ENCODE results near the gene RGP1. TPM values are rescaled to one million over a fixed set of nuclear protein-coding genes. Genes with fewer than 3 reads are reported as not detected.

The RGP1 gene
- total and polyA plus RNA-seq, 7 donors = 10.2 to 37.2 (median 13.6) TPM

- H3K4me3 ChIP-seq = peak overlapping the region; percentile 87 to 97 (median 89)
- WGBS, 2 donors = 0 to 1% methylated on average over 24 of the region's 24 CpGs
- peaks cover 17 to 50% (median 41%) of the 10 kb centered on the region in 4 donors for H3K36me3 ChIP-seq
- peaks cover 0 to 65% (median 60%) of the 10 kb centered on the region in 4 donors for H3K4me1 ChIP-seq
- peak overlapping the region; percentile 90 to 97 (median 92) for H3K27ac ChIP-seq
- H3K9me3 ChIP-seq = no peaks in the 10 kb centered on the region
- no peaks in the 10 kb centered on the region for H3K27me3 ChIP-seq
- DNase-seq = no peak
- intact Hi-C loops (cut with DNase I) = loop anchor here (5.0 to 10.0 kb wide), 4 partner anchors 64 to 1084 kb away; partner anchors contain the start of genes CCL27 and SPAG8
- TF ChIP-seq CTCF (IDR thresholded peaks at IDR 0.05) (no peak), POLR2A (IDR thresholded peaks at IDR 0.05) (peak in 1 of 2 donors; percentile 14)
Measured at GRCh38 chr9:35748242-35748857, 737 bp upstream of the RGP1 start.

GRCh38 chr9:35749515-35750255, 598 bp downstream of the RGP1 start:
- peaks cover 0 to 51% (median 49%) of the 10 kb centered on the region in 4 donors for H3K4me1 ChIP-seq
- TF ChIP-seq EP300 (IDR thresholded peaks at IDR 0.05) (no peak), POLR2A (IDR thresholded peaks at IDR 0.05) (no peak), POLR2AphosphoS5 (IDR thresholded peaks at IDR 0.05) (no peak), CTCF (IDR thresholded peaks at IDR 0.05) (no peak)
- H3K27ac ChIP-seq = peak overlapping the region; percentile 90 to 97 (median 92)
- no peaks in the 10 kb centered on the region for H3K9me3 ChIP-seq
- peak overlapping the region; percentile 87 to 97 (median 89) for H3K4me3 ChIP-seq
- intact Hi-C loops (cut with DNase I) = loop anchor here (5.0 to 10.0 kb wide), 4 partner anchors 63 to 1085 kb away; partner anchors contain the start of genes CCL27 and SPAG8
- 1 to 3% methylated on average over 19 of the region's 19 CpGs for WGBS, 2 donors
- no peak for DNase-seq
- H3K27me3 ChIP-seq = no peaks in the 10 kb centered on the region
- peaks cover 13 to 50% (median 35%) of the 10 kb centered on the region in 4 donors for H3K36me3 ChIP-seq

- intact Hi-C loops (cut with DNase I) = no loop called here
- Histone ChIP-seq H3K36me3 (peaks cover 13 to 47% (median 34%) of the 10 kb centered on the region in 4 donors), H3K4me1 (peaks cover 0 to 46% (median 44%) of the 10 kb centered on the region in 4 donors), H3K27me3 (no peaks in the 10 kb centered on the region), H3K9me3 (no peaks in the 10 kb centered on the region), H3K4me3 (peak overlapping the region in 2 of 4 donors; percentile 87 to 88), H3K27ac (peak overlapping the region; percentile 90 to 97 (median 92))
- DNase-seq = no peak
- WGBS, 2 donors = 55 to 62% methylated on average over 4 of the region's 4 CpGs
- TF ChIP-seq POLR2A (IDR thresholded peaks at IDR 0.05) (no peak), CTCF (IDR thresholded peaks at IDR 0.05) (no peak), EP300 (IDR thresholded peaks at IDR 0.05) (no peak), POLR2AphosphoS5 (IDR thresholded peaks at IDR 0.05) (no peak)
Measured at GRCh38 chr9:35750256-35750531, 1.1 kb downstream of the RGP1 start.

DNA sequence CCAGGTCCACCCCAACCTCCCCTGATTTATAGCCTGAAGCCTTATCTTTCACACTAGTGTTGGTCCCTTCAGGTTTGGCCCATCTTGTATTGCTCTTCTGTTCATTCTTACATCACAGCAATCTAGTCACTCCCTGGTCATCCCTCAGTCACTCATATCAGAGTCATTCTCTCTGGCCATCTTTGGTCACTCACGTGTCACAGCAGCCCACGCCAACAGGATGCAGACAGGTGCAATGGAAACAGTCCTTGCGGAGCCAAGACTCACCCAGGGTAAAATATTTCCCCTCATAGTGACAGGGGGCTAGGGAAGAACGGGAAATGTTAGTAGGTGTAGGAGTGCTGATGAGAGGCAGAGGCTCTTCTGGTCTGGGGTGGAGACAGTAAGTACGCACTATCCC, 4.4 kb downstream of the RGP1 start:
- H3K36me3 ChIP-seq = peaks cover 13 to 46% (median 34%) of the 10 kb centered on the region in 4 donors
- peak in 1 of 4 experiments; percentile 7 for TF ChIP-seq CTCF (IDR thresholded peaks at IDR 0.05)
- TF ChIP-seq POLR2AphosphoS5 (IDR thresholded peaks at IDR 0.05) = no peak
- no peak overlapping the region for H3K4me3 ChIP-seq
- intact Hi-C loops (cut with DNase I) = no loop called here
- H3K9me3 ChIP-seq = no peaks in the 10 kb centered on the region
- H3K27me3 ChIP-seq = no peaks in the 10 kb centered on the region
- 91 to 92% methylated on average over 5 of the region's 5 CpGs for WGBS, 2 donors
- no peak for DNase-seq
- peaks cover 0 to 39% (median 35%) of the 10 kb centered on the region in 4 donors for H3K4me1 ChIP-seq
- H3K27ac ChIP-seq = no peak overlapping the region
